Measurements from ENCODE around the gene AKAP12.

GRCh38 chr6:151254451-151255081 lies 14.8 kb downstream of the AKAP12 start:
- TF ChIP-seq CTCF (IDR thresholded peaks at IDR 0.05) = no peak
- no peak for TF ChIP-seq EZH2 (IDR thresholded peaks at IDR 0.05; ENCODE audit: borderline replicate concordance, insufficient read depth, low read depth, low read length, poor library complexity, severe bottlenecking)

Measured in B cell (primary cell).